GM23338 (cell line): ENCODE results near the gene RAB11FIP3.

Experiments used
- EZH2phosphoT487 ChIP-seq: fragments of 200-600 bp; sonication (generic); IDR thresholded peaks from one replicate; pipeline ENCODE4 v1.8.1; 2018; ENCODE audit warnings: antibody characterized with exemption; ENCODE audit not compliant: unreplicated experiment
- POLR2AphosphoS5 ChIP-seq: IDR thresholded peaks from 2 replicates; pipeline ENCODE4 v1.6.1; 2016; ENCODE audit warnings: antibody characterized with exemption, low read depth
- REST ChIP-seq: IDR thresholded peaks from one replicate; pipeline ENCODE4 v1.6.1; 2018; ENCODE audit warnings: antibody characterized with exemption; ENCODE audit not compliant: unreplicated experiment
- TF ChIP-seq, protein P1 (sequence below), 2 experiments: fragments of 200-600 bp in 1 of 2; sonication (generic) in 1 of 2; conservative IDR thresholded peaks; 2 replicates each; pipeline versions ENCODE4 v1.5.1 to v1.6.1; 2016 to 2017; ENCODE audit warnings: antibody characterized with exemption in 2 of 2, low read depth in 2 of 2, mild to moderate bottlenecking in 2 of 2, moderate library complexity in 1 of 2

DNA sequence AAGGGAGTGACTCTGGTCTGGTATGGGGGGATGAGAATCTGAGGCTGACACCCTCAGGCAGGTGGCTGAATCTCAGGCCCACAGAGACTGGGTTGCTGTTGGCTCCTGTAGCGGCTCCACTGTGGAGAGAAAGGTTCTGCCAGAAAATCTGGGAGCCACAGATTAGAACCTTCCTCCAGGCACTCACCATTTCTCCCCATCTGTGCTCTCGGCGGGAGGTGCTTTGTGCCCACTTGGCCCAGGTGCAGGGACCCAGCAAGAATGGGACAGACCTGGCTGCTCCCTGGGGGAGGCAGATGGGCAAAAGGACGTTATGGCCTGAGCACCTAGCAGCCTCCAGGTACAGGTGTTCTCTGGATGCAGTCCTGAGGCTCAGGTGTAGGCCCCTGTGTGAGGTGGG is 20.1 kb downstream of the RAB11FIP3 start:
- TF ChIP-seq, protein P1, sequence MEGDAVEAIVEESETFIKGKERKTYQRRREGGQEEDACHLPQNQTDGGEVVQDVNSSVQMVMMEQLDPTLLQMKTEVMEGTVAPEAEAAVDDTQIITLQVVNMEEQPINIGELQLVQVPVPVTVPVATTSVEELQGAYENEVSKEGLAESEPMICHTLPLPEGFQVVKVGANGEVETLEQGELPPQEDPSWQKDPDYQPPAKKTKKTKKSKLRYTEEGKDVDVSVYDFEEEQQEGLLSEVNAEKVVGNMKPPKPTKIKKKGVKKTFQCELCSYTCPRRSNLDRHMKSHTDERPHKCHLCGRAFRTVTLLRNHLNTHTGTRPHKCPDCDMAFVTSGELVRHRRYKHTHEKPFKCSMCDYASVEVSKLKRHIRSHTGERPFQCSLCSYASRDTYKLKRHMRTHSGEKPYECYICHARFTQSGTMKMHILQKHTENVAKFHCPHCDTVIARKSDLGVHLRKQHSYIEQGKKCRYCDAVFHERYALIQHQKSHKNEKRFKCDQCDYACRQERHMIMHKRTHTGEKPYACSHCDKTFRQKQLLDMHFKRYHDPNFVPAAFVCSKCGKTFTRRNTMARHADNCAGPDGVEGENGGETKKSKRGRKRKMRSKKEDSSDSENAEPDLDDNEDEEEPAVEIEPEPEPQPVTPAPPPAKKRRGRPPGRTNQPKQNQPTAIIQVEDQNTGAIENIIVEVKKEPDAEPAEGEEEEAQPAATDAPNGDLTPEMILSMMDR (conservative IDR thresholded peaks at IDR 0.05; ENCODE audit: low read depth in 2 of 2) = no peak
- TF ChIP-seq POLR2AphosphoS5 (no peak), EZH2phosphoT487 (no peak), REST (no peak)
